Brain pericyte (primary cell): Measurements from ENCODE around the gene ACR.

Experiments used
- DNase-seq: peaks from one replicate; pipeline ENCODE4 v3.0.0-alpha.2; 2012; ENCODE audit warnings: low read depth, low spot score

Gene ACR

DNA sequence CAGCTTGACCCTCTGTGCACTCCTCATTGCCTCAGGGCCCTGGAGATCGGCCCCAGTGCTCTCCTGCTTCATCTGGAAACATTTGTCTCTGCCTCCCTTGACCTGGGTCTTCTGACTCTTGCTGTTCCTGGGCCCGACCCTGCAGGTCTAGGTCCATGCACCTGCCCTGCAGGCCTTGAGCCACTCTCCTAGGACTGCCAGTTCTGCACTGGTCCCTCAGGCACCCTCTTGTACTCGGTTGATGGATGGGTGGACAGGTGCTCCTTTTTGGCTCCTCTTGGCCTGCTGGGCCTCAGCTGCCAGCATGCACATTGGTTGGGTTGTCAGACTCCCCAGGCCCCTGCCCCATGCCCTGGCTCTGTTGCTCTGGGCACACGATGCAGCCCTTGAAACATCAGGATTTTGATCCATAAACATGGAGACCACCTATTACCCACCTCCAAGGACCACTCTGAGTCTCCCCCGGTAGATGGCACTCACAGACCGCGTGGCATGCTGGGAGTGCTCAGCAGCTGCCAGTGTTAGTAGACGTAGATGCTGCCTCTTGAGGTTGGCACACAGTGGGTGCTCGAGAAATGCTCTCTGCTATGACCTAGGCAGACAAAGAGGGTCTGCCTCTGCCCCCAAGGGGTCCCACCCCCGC is 20.2 kb upstream of the ACR start:
- no peak for DNase-seq

GRCh38 chr22:50718352-50718709 is 19.7 kb upstream of the ACR start:
- no peak for DNase-seq

GRCh38 chr22:50719814-50720300 is 18.1 kb upstream of the ACR start:
- DNase-seq = no peak

GRCh38 chr22:50720301-50721256 is 17.4 kb upstream of the ACR start:
- DNase-seq = no peak

- DNase-seq = no peak
Observed at GRCh38 chr22:50721257-50721844, 16.7 kb upstream of the ACR start.

DNA sequence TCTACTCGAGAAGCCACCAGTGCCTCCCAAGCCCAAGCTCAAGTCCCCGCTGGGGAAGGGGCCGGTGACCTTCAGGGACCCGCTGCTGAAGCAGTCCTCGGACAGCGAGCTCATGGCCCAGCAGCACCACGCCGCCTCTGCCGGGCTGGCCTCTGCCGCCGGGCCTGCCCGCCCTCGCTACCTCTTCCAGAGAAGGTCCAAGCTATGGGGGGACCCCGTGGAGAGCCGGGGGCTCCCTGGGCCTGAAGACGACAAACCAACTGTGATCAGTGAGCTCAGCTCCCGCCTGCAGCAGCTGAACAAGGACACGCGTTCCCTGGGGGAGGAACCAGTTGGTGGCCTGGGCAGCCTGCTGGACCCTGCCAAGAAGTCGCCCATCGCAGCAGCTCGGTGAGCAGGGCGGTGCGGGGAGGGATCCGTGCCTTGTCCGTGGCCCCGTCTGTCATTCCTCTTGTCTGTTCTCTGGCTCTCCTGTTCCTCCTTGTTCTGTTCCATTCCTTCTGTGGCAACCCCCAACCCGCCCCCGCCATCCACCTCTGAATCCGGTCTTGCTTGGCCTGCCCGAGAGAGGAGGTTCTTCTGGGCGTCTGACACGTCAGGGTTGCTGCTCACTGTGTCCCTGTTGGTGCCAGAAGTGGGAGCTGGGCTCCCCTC is 15.8 kb upstream of the ACR start:
- DNase-seq = no peak

GRCh38 chr22:50722716-50723428 is 15.1 kb upstream of the ACR start:
- no peak for DNase-seq

DNA sequence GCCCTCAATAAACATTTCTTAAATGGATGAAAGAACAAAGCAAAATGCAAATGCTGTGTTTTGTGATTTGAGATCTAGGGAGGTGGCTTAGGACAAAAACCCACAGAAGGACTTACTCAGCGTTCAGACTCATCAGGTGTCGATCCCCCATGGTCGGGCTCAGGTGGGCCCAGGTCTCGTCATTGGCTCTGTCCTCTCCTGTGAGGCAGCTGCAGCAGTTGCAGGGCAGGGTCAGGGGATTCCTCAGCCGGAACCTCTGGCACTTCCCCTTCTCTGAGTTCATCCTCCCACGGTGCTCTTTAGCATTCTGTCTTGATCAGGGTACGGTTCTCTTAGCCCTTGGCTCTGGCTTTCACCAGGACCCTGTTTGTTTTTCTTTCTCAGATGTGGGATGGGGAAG is 14.0 kb upstream of the ACR start:
- DNase-seq = no peak

- DNase-seq = no peak
Observed at GRCh38 chr22:50724616-50725015, 13.4 kb upstream of the ACR start.

DNA sequence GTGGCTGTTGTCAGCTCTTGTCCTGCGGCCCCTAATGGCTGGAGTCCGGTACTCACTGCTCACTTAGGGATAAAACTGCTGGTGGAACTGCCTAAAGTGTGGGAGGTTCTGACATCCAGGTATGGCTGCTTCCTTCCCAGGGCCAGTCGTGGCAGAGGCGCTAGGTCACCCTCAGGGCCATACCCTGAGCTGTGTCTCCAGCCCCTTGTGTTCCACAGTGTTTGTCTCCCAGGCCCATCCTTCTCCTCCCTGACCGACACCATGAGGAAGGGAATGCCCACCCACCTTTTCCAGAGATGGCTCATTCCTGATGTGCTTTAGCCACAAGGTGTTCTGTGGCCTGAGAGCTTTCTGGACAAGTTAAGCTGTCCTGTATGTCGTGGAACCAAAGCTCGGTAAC is 12.4 kb upstream of the ACR start:
- no peak for DNase-seq

DNA sequence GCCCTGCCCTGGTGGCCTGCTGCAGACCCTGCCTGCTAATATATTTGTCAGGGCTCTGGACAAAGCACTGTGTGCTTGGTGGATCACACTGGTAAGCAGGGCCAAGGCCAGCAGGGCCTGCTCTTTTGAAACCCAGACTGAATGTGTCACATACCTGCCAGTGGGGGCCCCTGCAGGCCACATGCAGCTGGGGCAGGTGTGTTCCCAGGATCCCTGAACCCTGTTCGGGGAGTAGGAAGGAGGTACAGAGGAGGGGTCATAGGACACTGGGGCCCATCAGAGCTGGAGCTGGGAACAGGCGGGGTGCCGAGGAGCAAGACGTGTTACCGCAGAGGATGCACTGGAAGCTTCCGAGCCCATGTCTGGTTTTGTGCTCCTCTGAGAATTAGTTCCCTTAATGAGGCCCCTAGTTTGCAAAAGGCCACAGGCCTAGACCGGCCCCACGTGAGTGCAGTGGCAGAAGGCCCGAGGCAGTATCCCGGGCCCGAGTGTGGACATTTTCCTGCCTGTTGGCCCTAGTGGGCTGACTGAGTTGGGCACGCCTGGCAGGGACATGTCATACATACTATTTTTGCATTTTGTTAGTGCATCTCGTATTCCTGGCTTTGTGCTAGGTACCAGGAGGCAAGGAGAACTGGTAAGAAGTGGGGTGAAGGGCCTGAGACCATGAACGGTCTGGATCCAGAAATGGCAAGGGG is 11.2 kb upstream of the ACR start:
- no peak for DNase-seq

GRCh38 chr22:50727678-50728522 is 10.1 kb upstream of the ACR start:
- no peak for DNase-seq

GRCh38 chr22:50728523-50728931 is 9.5 kb upstream of the ACR start:
- DNase-seq = no peak

DNA sequence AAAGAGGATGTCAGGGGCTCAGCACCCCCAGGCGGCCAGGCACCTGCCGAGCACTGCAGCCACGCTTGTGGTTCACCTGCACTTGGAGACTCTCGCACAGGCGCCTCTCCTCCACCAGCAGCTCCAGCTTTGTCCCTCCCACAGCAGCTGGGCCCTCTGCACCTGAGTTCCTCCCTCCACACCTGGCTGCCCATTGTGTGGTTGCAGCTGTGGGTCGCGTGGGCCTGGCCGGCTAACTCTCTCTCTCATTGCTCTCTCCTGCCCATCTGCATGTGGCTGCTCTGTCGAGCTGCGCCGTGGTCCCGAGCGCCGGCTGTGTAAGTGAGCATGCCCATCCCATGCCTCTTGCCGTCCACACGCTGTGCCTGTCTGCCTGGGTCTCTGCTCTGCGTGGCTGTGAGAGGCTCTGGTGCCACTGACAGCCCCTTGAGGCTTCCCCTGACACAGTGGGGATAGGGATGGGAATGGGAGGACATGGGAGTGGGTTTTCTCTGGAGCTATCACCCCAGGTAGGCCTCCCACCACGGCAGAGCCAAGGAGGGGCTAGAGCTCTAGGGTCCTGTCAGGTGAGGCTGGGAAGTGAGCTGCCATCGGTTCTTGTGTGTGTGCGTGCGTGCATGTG is 8.5 kb upstream of the ACR start:
- no peak for DNase-seq

GRCh38 chr22:50730013-50730891 is 7.8 kb upstream of the ACR start:
- DNase-seq = no peak

DNA sequence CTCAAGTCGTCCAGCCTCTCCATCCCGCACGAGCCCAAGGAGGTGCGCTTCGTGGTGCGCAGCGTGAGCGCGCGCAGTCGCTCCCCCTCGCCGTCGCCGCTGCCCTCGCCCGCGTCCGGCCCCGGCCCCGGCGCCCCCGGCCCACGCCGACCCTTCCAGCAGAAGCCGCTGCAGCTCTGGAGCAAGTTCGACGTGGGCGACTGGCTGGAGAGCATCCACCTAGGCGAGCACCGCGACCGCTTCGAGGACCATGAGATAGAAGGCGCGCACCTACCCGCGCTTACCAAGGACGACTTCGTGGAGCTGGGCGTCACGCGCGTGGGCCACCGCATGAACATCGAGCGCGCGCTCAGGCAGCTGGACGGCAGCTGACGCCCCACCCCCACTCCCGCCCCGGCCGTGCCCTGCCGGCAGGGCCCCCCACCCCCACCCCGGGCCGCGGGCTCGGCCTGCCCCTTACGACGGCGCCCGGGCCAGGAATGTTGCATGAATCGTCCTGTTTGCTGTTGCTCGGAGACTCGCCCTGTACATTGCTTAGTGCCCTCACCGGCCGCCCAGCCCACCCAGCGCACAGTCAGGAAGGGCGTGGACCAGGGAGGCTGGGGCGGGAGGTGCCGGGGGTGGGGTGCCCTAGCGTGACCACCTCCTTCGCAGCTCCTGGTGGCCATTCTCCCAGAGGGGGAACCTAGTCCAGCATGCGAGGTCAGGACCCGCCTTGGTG is 6.9 kb upstream of the ACR start:
- no peak for DNase-seq

GRCh38 chr22:50731811-50732624 is 6.0 kb upstream of the ACR start:
- DNase-seq = no peak
